ENCODE data around the gene C13orf46. TPM values are rescaled to one million over a fixed set of nuclear protein-coding genes. Genes with fewer than 3 reads are reported as not detected.

The C13orf46 gene
- total RNA-seq, 3 donors from 2014 or later, result 0.16 to 0.73 (median 0.66) TPM

GRCh38 chr13:113971471-113972231 is 2.2 kb downstream of the C13orf46 start:
- H3K27me3 ChIP-seq, result no peaks in the 10 kb centered on the region
- H3K27ac ChIP-seq, result peak overlapping the region; percentile 91 to 95
- no peak overlapping the region for H3K4me3 ChIP-seq
- intact Hi-C loops (cut with DNase I; ENCODE audit: low total_unique reads), result no loop called here
- TF ChIP-seq POLR2AphosphoS5 (IDR thresholded peaks at IDR 0.05), result no peak
- no peak for TF ChIP-seq POLR2A (IDR thresholded peaks at IDR 0.05)
- no peak for TF ChIP-seq CTCF (IDR thresholded peaks at IDR 0.05)
- peaks cover 5 to 12% of the 10 kb centered on the region in 2 donors for H3K4me1 ChIP-seq
- DNase-seq (ENCODE audit: low spot score in 2 of 2), result no peak
- H3K36me3 ChIP-seq, result no peaks in the 10 kb centered on the region
- no peaks in the 10 kb centered on the region for H3K9me3 ChIP-seq

- Histone ChIP-seq H3K9me3 (no peaks in the 10 kb centered on the region), H3K27ac (peak overlapping the region; percentile 91 to 95), H3K36me3 (no peaks in the 10 kb centered on the region), H3K4me1 (peaks cover 5 to 12% of the 10 kb centered on the region in 2 donors), H3K27me3 (no peaks in the 10 kb centered on the region), H3K4me3 (peak overlapping the region in 2 of 3 donors; percentile 38 to 57)
- peak; percentile 61 for TF ChIP-seq POLR2AphosphoS5 (IDR thresholded peaks at IDR 0.05)
- TF ChIP-seq CTCF (IDR thresholded peaks at IDR 0.05), result no peak
- peak; percentile 81 to 91 for DNase-seq (ENCODE audit: low spot score in 2 of 2)
- intact Hi-C loops (cut with DNase I; ENCODE audit: low total_unique reads), result no loop called here
Observed at GRCh38 chr13:113970810-113971470, 2.9 kb downstream of the C13orf46 start.

DNA sequence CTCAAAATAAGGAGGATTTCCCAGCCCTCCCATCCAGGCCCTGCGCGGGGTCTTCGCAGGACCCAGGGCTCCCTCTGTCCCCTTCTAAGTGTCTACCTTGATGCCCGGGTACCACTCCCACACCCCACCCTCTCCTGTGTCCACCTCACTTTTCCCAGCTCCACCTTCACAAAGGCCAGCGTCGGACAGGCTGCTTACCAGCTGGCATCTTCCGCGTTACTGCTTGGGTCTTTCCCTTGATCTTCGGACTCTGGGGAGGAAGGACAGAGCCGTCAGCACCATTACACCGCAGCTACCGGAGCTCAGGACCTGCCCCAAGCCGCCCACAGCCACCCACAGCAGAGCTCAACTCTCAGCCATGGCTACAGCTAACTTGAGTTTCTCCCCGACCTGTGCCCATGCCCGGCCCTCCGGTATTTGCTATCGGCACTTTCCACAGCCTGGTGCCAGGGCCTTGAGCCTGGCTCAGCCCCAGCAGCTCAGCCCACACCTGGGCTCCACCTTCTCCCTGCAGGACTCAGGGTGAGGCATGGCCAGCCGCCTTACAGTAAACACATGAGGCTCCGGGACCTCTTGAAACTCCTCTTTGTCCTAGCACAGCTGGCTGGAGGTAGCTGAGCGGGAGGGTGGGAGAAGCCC is 3.8 kb downstream of the C13orf46 start:
- intact Hi-C loops (cut with DNase I; ENCODE audit: low total_unique reads), result no loop called here
- TF ChIP-seq POLR2A (IDR thresholded peaks at IDR 0.05), result no peak
- TF ChIP-seq POLR2AphosphoS5 (IDR thresholded peaks at IDR 0.05), result no peak
- peak in 1 of 3 donors; percentile 4 for TF ChIP-seq CTCF (IDR thresholded peaks at IDR 0.05)
- H3K27ac ChIP-seq, result peak overlapping the region; percentile 91 to 95
- no peaks in the 10 kb centered on the region for H3K36me3 ChIP-seq
- no peaks in the 10 kb centered on the region for H3K9me3 ChIP-seq
- peak; percentile 84 to 85 for DNase-seq (ENCODE audit: low spot score in 2 of 2)
- H3K4me1 ChIP-seq, result peaks cover 5 to 12% of the 10 kb centered on the region in 2 donors
- H3K4me3 ChIP-seq, result peak overlapping the region in 2 of 3 donors; percentile 38 to 57
- no peaks in the 10 kb centered on the region for H3K27me3 ChIP-seq

DNA sequence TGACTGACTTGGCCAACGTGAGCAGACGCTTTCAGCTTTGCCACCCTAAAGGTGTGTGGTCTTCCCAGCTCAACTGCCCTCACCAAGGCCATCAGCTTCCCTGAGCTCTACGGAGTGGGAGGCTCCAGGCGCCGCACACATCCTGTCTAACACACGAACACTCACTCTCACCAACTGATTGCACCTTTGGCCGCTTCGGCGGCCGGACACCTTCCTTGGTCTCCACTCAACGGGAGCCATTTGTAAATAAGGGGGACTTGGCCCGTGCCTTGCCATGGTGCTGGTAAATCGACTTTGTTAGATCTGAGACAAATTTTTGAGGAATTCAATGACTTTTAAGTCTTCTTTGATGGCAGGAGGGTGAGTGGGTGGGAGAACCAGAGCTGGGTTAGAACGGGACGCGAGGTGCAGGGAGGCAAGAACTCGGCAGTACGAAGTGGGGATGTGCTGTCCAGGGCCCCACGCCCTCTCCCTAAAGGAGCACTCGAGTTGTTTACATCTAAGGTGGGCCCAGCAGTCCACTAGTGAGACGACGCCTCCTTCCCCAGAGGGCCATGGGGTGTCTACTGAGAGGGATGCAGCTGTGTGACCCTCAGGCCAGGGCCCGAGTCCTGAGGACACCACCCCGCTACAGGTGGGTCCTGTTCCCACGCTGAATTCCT is 4.4 kb downstream of the C13orf46 start:
- DNase-seq (ENCODE audit: low spot score in 2 of 2), result no peak
- TF ChIP-seq POLR2AphosphoS5 (IDR thresholded peaks at IDR 0.05) (no peak), POLR2A (IDR thresholded peaks at IDR 0.05) (no peak), CTCF (IDR thresholded peaks at IDR 0.05) (no peak)
- H3K9me3 ChIP-seq, result no peaks in the 10 kb centered on the region
- H3K4me1 ChIP-seq, result peaks cover 5 to 12% of the 10 kb centered on the region in 2 donors
- intact Hi-C loops (cut with DNase I; ENCODE audit: low total_unique reads), result no loop called here
- no peaks in the 10 kb centered on the region for H3K36me3 ChIP-seq
- no peaks in the 10 kb centered on the region for H3K27me3 ChIP-seq
- H3K27ac ChIP-seq, result peak overlapping the region; percentile 91 to 95
- H3K4me3 ChIP-seq, result peak overlapping the region in 2 of 3 donors; percentile 38 to 57
